GM19351 (cell line): ENCODE data around the gene TSFM.

Source experiments
- ATAC-seq: cut with Tn5 transposase; IDR thresholded peaks from one replicate; pipeline ENCODE4 v1.9.1; 2021; ENCODE audit warnings: mild to moderate bottlenecking, moderate library complexity; ENCODE audit not compliant: unreplicated experiment

Gene TSFM

GRCh38 chr12:57832966-57833365 lies 50.4 kb downstream of the TSFM start:
- ATAC-seq: no peak

GRCh38 chr12:57833672-57834071 lies 51.1 kb downstream of the TSFM start:
- no peak for ATAC-seq

- ATAC-seq: no peak
Observed at GRCh38 chr12:57834086-57834876, 51.7 kb downstream of the TSFM start.

GRCh38 chr12:57835366-57836288 lies 53.0 kb downstream of the TSFM start:
- no peak for ATAC-seq

GRCh38 chr12:57836442-57837375 lies 54.1 kb downstream of the TSFM start:
- ATAC-seq: peak; percentile 58

- peak; percentile 16 for ATAC-seq
Observed at GRCh38 chr12:57837864-57838562, 55.4 kb downstream of the TSFM start.

GRCh38 chr12:57838594-57839302 lies 56.2 kb downstream of the TSFM start:
- ATAC-seq: peak; percentile 34

GRCh38 chr12:57839996-57840395 lies 57.4 kb downstream of the TSFM start:
- no peak for ATAC-seq

- ATAC-seq: no peak
Observed at GRCh38 chr12:57840726-57841125, 58.1 kb downstream of the TSFM start.

GRCh38 chr12:57841445-57841844 lies 58.9 kb downstream of the TSFM start:
- no peak for ATAC-seq

GRCh38 chr12:57842342-57843294 lies 60.0 kb downstream of the TSFM start:
- ATAC-seq: no peak

GRCh38 chr12:57844709-57845477 lies 62.3 kb downstream of the TSFM start:
- peak; percentile 24 for ATAC-seq

GRCh38 chr12:57845478-57846284 lies 63.1 kb downstream of the TSFM start:
- peak; percentile 30 for ATAC-seq

- peak; percentile 2 for ATAC-seq
Observed at GRCh38 chr12:57846285-57846576, 63.6 kb downstream of the TSFM start.

- ATAC-seq: peak; percentile 28
Observed at GRCh38 chr12:57846577-57847319, 64.2 kb downstream of the TSFM start, which contains the start of gene CTDSP2. TSS of gene CTDSP2 (minus strand) at chr12:57846729. CDS start at chr12:57846435, 294 bp downstream.
